HEK293T (cell line): ENCODE results near the gene PLEKHF1.

Source experiments
- ARNT ChIP-seq: fragments of 450-650 bp; IDR thresholded peaks from 2 replicates; pipeline ENCODE4 v1.6.1; 2017; ENCODE audit warnings: mild to moderate bottlenecking
- BHLHE40 ChIP-seq: fragments of 450-650 bp; IDR thresholded peaks from 2 replicates; pipeline ENCODE4 v1.6.1; 2016; ENCODE audit warnings: mild to moderate bottlenecking, moderate library complexity, borderline replicate concordance
- CTBP1 ChIP-seq: fragments of 450-650 bp; IDR thresholded peaks from 2 replicates; pipeline ENCODE4 v1.6.1; 2016; ENCODE audit warnings: borderline replicate concordance
- FOXK2 ChIP-seq: fragments of 450-650 bp; IDR thresholded peaks from 2 replicates; pipeline ENCODE4 v1.6.1; 2016; ENCODE audit warnings: mild to moderate bottlenecking
- FOXM1 ChIP-seq: fragments of 450-650 bp; IDR thresholded peaks from 2 replicates; pipeline ENCODE4 v1.6.1; 2017; ENCODE audit warnings: mild to moderate bottlenecking, borderline replicate concordance
- HDGF ChIP-seq: fragments of 450-650 bp; IDR thresholded peaks from 2 replicates; pipeline ENCODE4 v1.6.1; 2017; ENCODE audit warnings: antibody characterized with exemption, borderline replicate concordance
- L3MBTL2 ChIP-seq: fragments of 450-650 bp; conservative IDR thresholded peaks from 2 replicates; pipeline ENCODE4 v1.6.1; 2016; ENCODE audit warnings: mild to moderate bottlenecking
- NFRKB ChIP-seq: fragments of 450-650 bp; IDR thresholded peaks from 2 replicates; pipeline ENCODE4 v1.6.1; 2016; ENCODE audit warnings: mild to moderate bottlenecking, moderate library complexity
- SP1 ChIP-seq: fragments of 450-650 bp; IDR thresholded peaks from 2 replicates; pipeline ENCODE4 v1.6.1; 2017
- SUZ12 ChIP-seq: fragments of 450-650 bp; IDR thresholded peaks from 2 replicates; pipeline ENCODE4 v1.6.1; 2016; ENCODE audit warnings: mild to moderate bottlenecking
- TARDBP ChIP-seq: fragments of 450-650 bp; IDR thresholded peaks from 2 replicates; pipeline ENCODE4 v1.6.1; 2016
- ZNF384 ChIP-seq: fragments of 450-650 bp; IDR thresholded peaks from 2 replicates; pipeline ENCODE4 v1.6.1; 2016
- TF ChIP-seq, protein P1 (sequence below): fragments of 450-650 bp; IDR thresholded peaks from 2 replicates; pipeline ENCODE4 v1.6.1; 2016

DNA sequence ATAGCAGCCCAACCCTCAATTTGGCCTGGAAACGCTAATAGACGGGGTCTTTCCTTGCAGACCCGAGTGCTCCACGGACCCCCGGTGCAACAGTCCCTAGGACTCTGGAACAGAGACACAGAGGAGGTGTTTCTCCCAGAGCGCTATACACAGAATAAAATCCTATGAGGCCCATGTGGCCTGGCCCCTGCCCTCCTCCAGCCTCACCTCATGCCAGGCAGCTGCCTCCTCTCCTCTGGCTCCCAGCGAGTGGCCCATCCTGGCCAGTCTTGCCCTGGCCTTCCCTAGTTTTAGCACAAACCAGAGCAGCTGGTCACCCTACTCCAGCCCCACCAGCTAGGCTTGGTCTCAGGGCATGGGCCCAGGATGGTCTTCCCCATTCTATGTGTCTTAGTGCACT is 38.9 kb upstream of the PLEKHF1 start:
- no peak for TF ChIP-seq ARNT
- no peak for TF ChIP-seq FOXK2
- no peak for TF ChIP-seq ZNF384
- no peak for TF ChIP-seq TARDBP
- TF ChIP-seq NFRKB: no peak
- no peak for TF ChIP-seq SP1
- TF ChIP-seq SUZ12: no peak
- TF ChIP-seq, protein P1, sequence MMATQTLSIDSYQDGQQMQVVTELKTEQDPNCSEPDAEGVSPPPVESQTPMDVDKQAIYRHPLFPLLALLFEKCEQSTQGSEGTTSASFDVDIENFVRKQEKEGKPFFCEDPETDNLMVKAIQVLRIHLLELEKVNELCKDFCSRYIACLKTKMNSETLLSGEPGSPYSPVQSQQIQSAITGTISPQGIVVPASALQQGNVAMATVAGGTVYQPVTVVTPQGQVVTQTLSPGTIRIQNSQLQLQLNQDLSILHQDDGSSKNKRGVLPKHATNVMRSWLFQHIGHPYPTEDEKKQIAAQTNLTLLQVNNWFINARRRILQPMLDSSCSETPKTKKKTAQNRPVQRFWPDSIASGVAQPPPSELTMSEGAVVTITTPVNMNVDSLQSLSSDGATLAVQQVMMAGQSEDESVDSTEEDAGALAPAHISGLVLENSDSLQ: no peak
- no peak for TF ChIP-seq L3MBTL2
- no peak for TF ChIP-seq BHLHE40
- no peak for TF ChIP-seq CTBP1
- TF ChIP-seq FOXM1: no peak
- TF ChIP-seq HDGF: no peak
